Kidney (tissue), 14 donors: ENCODE measurements around the gene HSF2BP. TPM values are rescaled to one million over a fixed set of nuclear protein-coding genes. Genes with fewer than 3 reads are reported as not detected.

ENCODE experiments used
- DNase-seq, 5 donors: peaks; one replicate each; pipeline ENCODE4 v3.0.0-alpha.2; 2013 to 2020
- FAIRE-seq: peaks from 2 replicates; lab custom pipeline; 2012; peaks lifted over from hg19 to GRCh38; lab: Jason Lieb, UNC
- H3K27ac ChIP-seq, 2 donors: one replicate each; pipeline ENCODE4 v1.7.0; 2013; ENCODE audit warnings: low read depth in 2 of 2, low read length in 2 of 2, inconsistent platforms in 1 of 2
- H3K27me3 ChIP-seq: one replicate; pipeline ENCODE4 v1.7.1; 2013; ENCODE audit warnings: low read length, inconsistent platforms; ENCODE audit not compliant: control insufficient read depth, insufficient read depth
- H3K36me3 ChIP-seq, 3 donors: one replicate each; pipeline versions ENCODE4 v1.7.0 to v1.7.1; 2013; ENCODE audit warnings: low read length in 3 of 3, control low read depth in 1 of 3, inconsistent platforms in 1 of 3; ENCODE audit not compliant: insufficient read depth in 3 of 3, control insufficient read depth in 2 of 3
- H3K4me1 ChIP-seq, 3 donors: one replicate each; pipeline versions ENCODE4 v1.7.0 to v1.7.1; 2013; ENCODE audit warnings: low read length in 3 of 3, inconsistent platforms in 1 of 3, low read depth in 1 of 3; ENCODE audit not compliant: control insufficient read depth in 2 of 3, insufficient read depth in 2 of 3
- H3K4me3 ChIP-seq, 3 donors: one replicate each; pipeline versions ENCODE4 v1.7.0 to v1.8.1; 2013; ENCODE audit warnings: low read length in 3 of 3, control low read depth in 1 of 3, inconsistent platforms in 1 of 3
- H3K9ac ChIP-seq, 3 donors: one replicate each; pipeline versions ENCODE4 v1.7.0 to v1.7.1; 2013; ENCODE audit warnings: low read length in 3 of 3, control low read depth in 1 of 3, inconsistent platforms in 1 of 3
- H3K9me3 ChIP-seq, 3 donors: one replicate each; pipeline versions ENCODE4 v1.7.0 to v1.7.1; 2013; ENCODE audit warnings: low read length in 3 of 3, control low read depth in 1 of 3, inconsistent platforms in 1 of 3; ENCODE audit not compliant: control insufficient read depth in 2 of 3, insufficient read depth in 1 of 3
- intact Hi-C: fragments of 100-400 bp; cut with DNase I; formaldehyde crosslinking; loops from one replicate; pipeline ENCODE4 v1.11.1; 2022
- polyA plus RNA-seq: library from polyadenylated mRNA; stranded (reverse); fragments of 350-450 nt; fragmentation: Illumina TruSeq; extraction: RNeasy Lipid Tissue Mini Kit (QIAGEN cat#74804); gene quantifications from one replicate; pipeline ENCODE4 v1.2.3, GENCODE V29; 2014; ENCODE audit warnings: low read depth, low replicate concordance; ENCODE audit not compliant: insufficient read depth
- total RNA-seq: library from RNA; stranded (reverse); fragmentation: NEBNext Ultra II Directional; extraction: Animal tissue kit (Norgen Biotek cat#: 25700); gene quantifications from one replicate; pipeline ENCODE4 v1.2.1, GENCODE V29; 2021
- TF ChIP-seq, protein P1 (sequence below): IDR thresholded peaks from 3 replicates; pipeline ENCODE4 v1.5.1; 2012; ENCODE audit warnings: mild to moderate bottlenecking, moderate library complexity, borderline replicate concordance; ENCODE audit not compliant: insufficient read depth; ENCODE audit errors: extremely low read depth
- donor health status: control.
- donor health status: control.
- donor health status: control.
- donor health status: control.
- donor health status: control.
- donor health status: DM: yes; HTN: yes; CAD: no.
- donor health status: Normal renal cell carcinoma (clear cell type).

The HSF2BP gene
- total and polyA plus RNA-seq, 2 donors from 2014 or later, result 0.19 to 0.60 TPM

GRCh38 chr21:43639470-43640353, 19.6 kb downstream of the HSF2BP start:
- no peaks in the 10 kb centered on the region for H3K4me1 ChIP-seq
- H3K4me3 ChIP-seq, result no peak overlapping the region
- DNase-seq (no peak), FAIRE-seq (no peak)
- no peak overlapping the region for H3K9ac ChIP-seq
- TF ChIP-seq, protein P1, sequence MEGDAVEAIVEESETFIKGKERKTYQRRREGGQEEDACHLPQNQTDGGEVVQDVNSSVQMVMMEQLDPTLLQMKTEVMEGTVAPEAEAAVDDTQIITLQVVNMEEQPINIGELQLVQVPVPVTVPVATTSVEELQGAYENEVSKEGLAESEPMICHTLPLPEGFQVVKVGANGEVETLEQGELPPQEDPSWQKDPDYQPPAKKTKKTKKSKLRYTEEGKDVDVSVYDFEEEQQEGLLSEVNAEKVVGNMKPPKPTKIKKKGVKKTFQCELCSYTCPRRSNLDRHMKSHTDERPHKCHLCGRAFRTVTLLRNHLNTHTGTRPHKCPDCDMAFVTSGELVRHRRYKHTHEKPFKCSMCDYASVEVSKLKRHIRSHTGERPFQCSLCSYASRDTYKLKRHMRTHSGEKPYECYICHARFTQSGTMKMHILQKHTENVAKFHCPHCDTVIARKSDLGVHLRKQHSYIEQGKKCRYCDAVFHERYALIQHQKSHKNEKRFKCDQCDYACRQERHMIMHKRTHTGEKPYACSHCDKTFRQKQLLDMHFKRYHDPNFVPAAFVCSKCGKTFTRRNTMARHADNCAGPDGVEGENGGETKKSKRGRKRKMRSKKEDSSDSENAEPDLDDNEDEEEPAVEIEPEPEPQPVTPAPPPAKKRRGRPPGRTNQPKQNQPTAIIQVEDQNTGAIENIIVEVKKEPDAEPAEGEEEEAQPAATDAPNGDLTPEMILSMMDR, result no peak
- no peaks in the 10 kb centered on the region for H3K9me3 ChIP-seq
- no peaks in the 10 kb centered on the region for H3K27me3 ChIP-seq
- no peak overlapping the region for H3K27ac ChIP-seq
- no peaks in the 10 kb centered on the region for H3K36me3 ChIP-seq
- intact Hi-C loops, result no loop called here

GRCh38 chr21:43637530-43638158, 21.6 kb downstream of the HSF2BP start:
- Histone ChIP-seq H3K36me3 (no peaks in the 10 kb centered on the region), H3K9me3 (no peaks in the 10 kb centered on the region), H3K4me1 (no peaks in the 10 kb centered on the region), H3K27ac (no peak overlapping the region), H3K27me3 (no peaks in the 10 kb centered on the region), H3K9ac (no peak overlapping the region), H3K4me3 (no peak overlapping the region)
- intact Hi-C loops, result no loop called here
- DNase-seq (no peak), FAIRE-seq (no peak)
- TF ChIP-seq, protein P1, result no peak

- H3K4me3 ChIP-seq, result no peak overlapping the region
- intact Hi-C loops, result no loop called here
- no peak overlapping the region for H3K9ac ChIP-seq
- H3K27ac ChIP-seq, result no peak overlapping the region
- no peak for FAIRE-seq
- no peak for DNase-seq
- TF ChIP-seq, protein P1, result no peak
- H3K36me3 ChIP-seq, result no peaks in the 10 kb centered on the region
- H3K4me1 ChIP-seq, result no peaks in the 10 kb centered on the region
- H3K27me3 ChIP-seq, result no peaks in the 10 kb centered on the region
- H3K9me3 ChIP-seq, result no peaks in the 10 kb centered on the region
These were observed 23.9 kb downstream of the HSF2BP start for GRCh38 chr21:43635436-43635835.
